ELF-1 (cell line): ENCODE measurements around the gene CD48.
"Not testable (repeated sequence)": the region's sequence is repeated elsewhere in the genome, so short reads cannot be mapped to it uniquely, and the experiment has no call there.

ENCODE experiments used
- DNase-seq: peaks from one replicate; pipeline ENCODE4 v3.0.0-alpha.2; 2016; ENCODE audit warnings: low read depth, low spot score

CD48 gene

GRCh38 chr1:160713161-160713560 lies 1.5 kb upstream of the CD48 start:
- no peak for DNase-seq

DNA sequence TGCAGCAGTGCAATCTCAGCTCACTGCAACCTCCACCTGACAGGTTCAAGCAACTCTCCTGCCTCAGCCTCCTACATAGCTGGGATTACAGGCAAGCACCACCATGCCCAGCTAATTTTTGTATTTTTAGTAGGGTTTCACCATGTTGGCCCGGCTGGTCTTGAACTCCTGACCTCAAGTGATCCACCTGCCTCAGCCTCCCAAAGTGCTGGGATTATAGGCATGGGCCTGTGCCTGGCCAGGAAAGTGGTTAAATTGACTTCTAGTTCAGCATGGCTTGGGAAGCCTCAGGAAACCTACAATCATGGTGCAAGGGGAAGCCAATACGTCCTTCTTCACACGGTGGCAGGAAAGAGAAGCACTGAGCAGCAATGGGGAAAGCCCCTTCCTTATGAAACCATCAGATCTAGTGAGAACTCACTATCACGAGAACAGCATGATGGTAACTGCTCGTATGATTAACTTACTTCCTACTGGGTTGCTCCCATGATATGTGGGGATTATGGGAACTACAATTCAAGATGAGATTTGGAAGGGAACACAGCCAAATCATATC lies 981 bp upstream of the CD48 start:
- DNase-seq, result not testable (repeated sequence)

GRCh38 chr1:160711276-160711601 lies 383 bp downstream of the CD48 start:
- DNase-seq, result no peak

- DNase-seq, result no peak
These were observed 937 bp downstream of the CD48 start for GRCh38 chr1:160710517-160711252.

GRCh38 chr1:160709715-160710114 lies 1.9 kb downstream of the CD48 start:
- no peak for DNase-seq

DNA sequence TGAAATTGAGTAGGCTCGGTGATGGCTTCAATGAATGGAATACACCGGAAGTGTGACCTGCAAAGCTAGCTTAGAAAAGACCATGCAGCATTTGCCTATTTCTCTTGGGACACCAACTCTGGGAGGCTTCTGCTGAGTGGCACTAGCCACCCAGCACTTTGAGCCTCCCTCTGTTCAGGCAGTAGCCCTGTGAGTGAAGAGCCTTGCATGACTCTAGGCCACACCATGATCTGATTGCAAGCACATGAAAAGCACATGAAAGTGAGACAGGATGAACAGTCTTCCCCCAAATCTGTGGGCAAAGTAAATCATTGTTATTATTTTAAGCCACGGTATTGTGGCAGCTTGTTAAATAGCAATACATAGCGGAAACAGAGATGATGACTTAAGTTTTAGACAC lies 2.8 kb downstream of the CD48 start:
- no peak for DNase-seq

GRCh38 chr1:160708118-160708517 lies 3.5 kb downstream of the CD48 start:
- DNase-seq, result no peak

GRCh38 chr1:160707236-160708064 lies 4.2 kb downstream of the CD48 start:
- DNase-seq, result no peak

- no peak for DNase-seq
These were observed 4.9 kb downstream of the CD48 start for GRCh38 chr1:160706526-160707235.

- DNase-seq, result no peak
These were observed 5.9 kb downstream of the CD48 start for GRCh38 chr1:160705742-160706141.

- not testable (repeated sequence) for DNase-seq
These were observed 6.4 kb downstream of the CD48 start for GRCh38 chr1:160705212-160705621.

- DNase-seq, result no peak
These were observed 7.4 kb downstream of the CD48 start for GRCh38 chr1:160704250-160704649.

GRCh38 chr1:160702100-160702499 lies 9.5 kb downstream of the CD48 start:
- no peak for DNase-seq

DNA sequence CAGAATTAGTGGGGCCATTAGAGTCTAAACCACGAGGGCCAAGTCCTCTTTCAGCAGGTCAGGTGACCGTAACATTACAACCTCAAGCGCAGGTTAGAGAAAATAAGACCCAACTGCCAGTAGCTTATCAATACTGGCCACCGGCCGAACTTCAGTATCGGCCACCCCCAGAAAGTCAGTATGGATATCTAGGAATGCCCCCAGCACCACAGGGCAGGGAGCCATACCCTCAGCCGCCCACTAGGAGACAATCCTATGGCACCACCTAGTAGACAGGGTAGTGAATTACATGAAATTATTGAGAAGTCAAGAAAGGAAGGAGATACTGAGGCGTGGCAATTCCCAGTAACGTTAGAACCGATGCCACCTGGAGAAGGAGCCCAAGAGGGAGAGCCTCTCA lies 19.2 kb downstream of the CD48 start:
- not testable (repeated sequence) for DNase-seq

GRCh38 chr1:160685266-160685665 lies 26.4 kb downstream of the CD48 start:
- DNase-seq, result no peak

DNA sequence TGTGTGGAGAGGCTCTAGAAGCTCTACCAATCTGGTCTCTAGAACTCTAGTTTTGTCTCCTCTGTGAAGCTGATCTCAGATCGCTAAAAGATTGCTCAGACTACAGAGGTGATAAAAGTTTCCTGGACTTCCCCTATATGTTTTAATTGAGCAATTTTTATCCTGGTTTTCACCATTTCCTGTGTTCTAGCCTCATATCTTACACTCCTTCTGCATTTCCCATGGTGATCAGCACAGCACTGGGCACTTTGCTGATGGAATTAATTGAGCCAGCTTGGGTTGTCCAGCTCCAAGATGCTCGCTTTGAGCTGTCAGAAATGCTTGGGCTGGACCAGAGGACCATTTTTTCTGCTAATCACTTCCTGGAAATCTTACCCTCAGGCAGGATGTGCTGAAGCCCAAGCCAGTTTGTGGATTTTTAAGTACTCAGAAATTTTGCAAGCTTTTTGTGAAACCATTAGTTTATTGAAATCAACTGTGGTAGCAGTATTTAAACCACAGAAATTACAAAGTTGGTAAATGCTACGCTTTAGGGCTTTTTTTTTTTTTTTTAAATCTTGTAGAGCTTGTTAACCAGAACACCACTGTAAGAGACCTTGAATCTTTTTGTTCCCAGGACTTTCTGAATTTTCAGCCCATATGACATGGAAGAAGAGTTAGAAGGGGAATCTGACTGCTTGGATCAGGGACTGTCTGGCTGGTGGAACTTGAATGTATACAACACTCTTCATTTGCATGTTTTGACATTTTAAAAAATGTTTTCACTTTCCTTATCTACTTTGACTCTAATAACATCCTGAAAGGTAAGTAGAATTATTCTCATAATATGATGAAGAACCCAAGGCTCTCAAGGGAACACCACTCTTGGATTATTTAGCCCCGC lies 28.4 kb downstream of the CD48 start:
- no peak for DNase-seq

- DNase-seq, result no peak
These were observed 29.8 kb downstream of the CD48 start for GRCh38 chr1:160681891-160682140.

DNA sequence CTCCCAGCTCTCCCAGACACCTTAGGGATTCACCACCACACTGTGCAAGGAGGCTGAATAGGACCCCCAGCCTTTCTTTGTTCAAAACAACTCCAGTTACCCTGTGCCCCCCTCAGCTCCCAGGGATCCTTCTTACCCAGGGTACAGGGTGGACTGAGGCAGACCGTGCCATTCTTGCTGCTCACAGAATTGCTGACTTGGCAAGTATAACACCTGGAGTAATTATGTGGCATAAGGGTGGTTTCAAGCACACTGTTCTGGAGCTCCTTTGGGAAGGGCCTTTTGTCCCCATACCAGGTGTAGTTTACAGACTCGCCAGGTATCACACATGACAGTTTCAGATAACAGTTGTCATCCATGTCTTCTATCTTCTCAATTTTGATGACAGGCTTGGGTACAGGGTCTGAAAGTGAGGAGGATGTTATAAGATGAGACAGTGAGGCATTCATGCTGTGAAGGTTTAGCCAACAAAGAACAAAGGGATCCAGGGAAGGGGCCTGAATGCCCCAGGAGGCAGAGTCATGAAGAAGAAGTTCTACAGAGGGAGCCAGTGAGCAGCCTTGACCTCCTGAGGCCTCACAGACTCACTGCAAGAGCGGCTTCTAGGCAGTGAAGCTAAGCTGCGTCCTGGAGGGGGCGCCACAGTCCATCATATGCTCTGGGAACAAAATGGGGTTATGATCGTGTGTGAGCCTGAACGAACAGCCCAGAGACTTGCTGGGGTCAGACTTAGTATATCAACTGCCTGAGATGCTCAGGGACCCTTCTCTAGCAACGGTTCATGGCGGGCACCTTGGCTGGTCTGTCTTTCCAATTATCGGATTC lies 30.3 kb downstream of the CD48 start:
- DNase-seq, result peak; percentile 98

DNA sequence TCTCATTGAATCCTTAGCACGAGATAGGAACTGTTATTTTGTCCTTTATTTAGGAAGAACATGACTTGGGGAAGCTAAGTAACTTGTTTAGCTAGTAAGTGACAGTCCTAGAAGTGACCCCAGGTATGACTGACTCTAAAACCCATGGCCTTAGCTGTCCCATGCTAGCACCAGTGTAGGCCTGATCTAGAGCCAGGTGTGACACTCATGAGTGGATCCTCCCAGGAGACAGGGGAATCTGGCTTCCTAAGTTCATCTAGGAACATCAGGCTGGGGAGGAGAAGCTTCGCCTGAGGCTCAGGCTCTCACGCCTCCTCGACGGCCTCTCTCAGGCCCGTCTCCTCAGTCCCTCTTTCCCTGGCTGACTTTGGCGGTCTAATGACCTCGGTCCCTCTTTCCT lies 31.2 kb downstream of the CD48 start:
- DNase-seq, result no peak

DNA sequence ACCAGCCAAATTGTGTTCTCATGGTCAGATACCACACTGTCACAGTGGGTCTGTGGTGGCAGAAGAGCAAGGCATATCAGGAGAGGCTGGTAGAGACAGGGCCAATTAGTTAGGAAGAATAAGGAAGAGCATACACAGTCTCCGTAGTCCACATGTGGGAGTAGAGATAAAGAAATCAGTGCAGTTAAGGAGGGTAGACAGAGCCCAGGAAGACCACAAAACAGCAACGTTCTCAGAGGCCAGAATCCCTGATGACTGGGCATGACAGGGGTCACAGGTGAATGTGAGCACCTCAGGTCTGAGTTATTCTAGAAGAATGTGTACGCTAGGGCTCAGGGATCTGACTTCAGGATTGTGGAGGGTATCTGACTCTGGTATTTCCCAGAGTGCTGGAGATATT lies 31.7 kb downstream of the CD48 start:
- DNase-seq, result no peak
